GM21717 (cell line): ENCODE results near the gene PTPRU.

Source experiments
- ATAC-seq: cut with Tn5 transposase; IDR thresholded peaks from one replicate; pipeline ENCODE4 v1.9.1; 2021; ENCODE audit warnings: mild to moderate bottlenecking, moderate library complexity; ENCODE audit not compliant: unreplicated experiment

Gene PTPRU

DNA sequence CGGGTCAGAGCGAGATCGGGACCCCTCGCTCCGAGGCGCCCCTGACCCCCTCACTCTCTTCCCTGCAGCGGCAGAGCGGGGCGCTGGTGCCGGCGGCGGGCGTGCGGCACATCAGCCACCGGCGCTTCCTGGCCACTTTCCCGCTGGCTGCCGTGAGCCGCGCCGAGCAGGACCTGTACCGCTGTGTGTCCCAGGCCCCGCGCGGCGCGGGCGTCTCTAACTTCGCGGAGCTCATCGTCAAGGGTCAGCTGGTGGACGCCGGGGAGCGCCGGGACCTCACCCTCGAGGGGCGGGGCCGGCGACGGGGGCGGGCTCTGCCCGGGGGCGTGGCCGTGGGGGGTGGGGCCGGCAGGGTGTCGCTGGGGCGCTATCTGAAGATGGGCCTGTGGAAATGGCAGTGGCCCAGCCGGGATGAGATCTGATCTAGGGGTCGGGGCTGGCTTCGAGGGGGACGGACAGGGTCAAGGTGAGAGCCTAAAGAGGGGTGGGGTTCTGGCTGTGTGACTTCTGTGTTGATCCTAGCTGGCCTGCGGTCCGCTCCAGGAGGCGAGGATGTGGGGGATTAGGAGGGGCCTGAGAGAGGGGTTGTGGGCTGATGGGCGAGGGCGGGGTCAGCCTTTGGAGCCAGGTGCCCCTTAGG is 23.6 kb downstream of the PTPRU start:
- no peak for ATAC-seq

DNA sequence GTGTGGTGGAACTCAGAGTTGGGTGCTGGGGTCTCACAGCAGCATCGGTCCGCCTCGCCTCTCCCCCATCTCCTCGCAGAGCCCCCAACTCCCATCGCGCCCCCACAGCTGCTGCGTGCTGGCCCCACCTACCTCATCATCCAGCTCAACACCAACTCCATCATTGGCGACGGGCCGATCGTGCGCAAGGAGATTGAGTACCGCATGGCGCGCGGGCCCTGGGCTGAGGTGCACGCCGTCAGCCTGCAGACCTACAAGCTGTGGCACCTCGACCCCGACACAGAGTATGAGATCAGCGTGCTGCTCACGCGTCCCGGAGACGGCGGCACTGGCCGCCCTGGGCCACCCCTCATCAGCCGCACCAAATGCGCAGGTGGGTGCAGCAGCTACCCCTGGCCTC is 24.2 kb downstream of the PTPRU start:
- ATAC-seq, result no peak

DNA sequence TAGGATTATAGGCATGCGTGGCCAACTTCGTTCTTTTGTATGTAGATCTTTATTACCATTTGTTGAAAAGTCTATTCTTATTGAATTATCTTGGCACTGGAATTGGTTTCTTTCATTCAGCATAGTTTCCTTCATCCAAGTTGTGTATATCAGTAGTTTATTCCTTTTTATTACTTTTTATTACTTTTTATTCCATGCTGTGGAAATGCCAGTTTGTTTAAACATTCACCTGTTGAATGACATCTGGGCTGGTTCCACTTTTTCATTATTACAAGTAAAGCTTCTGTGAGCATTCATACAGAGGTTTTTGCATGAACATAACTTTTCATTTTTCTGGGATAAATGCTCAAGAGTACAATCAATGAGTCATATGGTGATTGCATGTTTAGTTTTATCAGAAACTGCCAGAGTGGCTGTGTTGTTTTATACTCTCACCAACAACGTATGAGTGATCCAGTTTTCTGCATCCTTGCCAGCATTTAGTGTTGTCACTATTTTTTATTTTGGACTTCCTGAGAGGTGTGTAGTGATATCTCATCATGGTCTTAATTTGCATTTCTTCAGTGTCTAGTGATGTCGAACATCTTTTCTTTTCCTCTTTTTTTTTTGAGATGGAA is 28.6 kb downstream of the PTPRU start:
- no peak for ATAC-seq

DNA sequence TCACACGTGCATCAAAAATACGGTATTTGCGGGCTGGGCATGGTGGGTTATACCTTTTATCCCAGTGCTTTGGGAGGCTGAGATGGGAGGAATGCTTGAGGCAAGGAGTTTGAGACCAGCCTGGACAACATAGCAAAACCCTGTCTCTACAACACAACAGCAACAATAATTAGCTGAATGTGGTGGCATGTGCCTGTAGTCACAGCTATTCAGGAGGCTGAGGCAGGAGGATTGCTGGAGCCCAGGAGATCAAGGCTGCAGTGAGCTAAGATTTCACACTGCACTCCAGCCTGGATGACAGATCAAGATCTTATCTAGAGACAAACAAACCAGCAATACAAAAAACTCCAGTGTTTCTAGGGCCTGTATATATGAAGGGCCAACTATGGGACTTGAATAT is 30.6 kb downstream of the PTPRU start:
- ATAC-seq, result no peak

DNA sequence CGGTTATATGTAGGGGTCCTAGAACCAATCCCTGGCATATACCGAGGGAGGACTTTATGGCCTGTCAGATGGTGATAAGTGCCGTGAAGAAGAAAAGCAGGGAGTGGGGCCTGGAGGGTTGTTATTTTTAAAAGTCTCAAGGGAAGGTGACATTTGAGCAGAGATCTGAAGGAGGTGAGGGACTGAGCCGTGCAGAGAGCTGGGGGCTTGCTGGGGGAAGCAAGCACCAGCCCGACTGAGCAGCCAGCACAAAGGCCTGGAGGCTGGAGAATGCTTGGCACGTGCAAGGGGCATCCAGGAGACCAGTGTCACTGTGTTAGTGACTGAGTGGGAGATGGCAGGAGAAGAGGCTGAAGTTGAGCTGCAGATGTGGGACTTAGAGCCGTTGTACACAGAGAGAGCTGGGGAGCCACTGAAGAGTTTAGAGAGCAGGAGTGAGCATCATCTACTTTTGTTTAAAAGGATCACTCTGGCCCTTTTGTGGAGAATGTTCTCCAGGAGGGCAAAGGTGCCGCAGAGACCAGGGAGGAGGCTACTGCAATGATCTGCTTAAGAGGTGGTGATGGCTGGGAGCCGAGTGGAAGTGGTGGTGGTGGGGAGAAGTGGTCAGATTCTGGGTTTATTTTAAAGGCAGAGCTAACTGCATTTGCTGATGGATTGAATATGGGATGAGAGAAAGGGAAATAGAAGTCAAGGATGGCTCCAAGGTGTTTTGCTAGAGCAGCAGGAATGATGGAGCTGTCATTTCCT is 31.2 kb downstream of the PTPRU start:
- ATAC-seq, result no peak

DNA sequence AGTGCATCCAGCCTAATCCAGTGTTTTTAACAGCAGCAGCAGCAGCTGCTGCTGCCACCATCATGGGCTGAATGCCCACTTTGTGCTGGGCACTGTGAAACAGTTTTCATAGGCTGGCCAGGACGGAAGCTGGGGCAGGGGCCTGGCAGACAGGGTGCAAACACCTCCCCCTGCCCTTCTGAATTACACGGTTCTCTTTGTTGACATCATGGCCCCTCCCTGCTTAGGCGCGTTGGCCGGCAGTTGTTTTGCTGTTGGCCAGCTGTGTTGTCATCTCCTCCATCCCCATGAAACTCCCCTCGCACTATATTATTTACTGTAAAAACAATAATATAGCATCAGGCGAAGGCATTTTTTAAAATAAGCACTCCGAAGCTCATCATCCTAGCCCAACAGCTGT is 33.1 kb downstream of the PTPRU start:
- ATAC-seq, result no peak

DNA sequence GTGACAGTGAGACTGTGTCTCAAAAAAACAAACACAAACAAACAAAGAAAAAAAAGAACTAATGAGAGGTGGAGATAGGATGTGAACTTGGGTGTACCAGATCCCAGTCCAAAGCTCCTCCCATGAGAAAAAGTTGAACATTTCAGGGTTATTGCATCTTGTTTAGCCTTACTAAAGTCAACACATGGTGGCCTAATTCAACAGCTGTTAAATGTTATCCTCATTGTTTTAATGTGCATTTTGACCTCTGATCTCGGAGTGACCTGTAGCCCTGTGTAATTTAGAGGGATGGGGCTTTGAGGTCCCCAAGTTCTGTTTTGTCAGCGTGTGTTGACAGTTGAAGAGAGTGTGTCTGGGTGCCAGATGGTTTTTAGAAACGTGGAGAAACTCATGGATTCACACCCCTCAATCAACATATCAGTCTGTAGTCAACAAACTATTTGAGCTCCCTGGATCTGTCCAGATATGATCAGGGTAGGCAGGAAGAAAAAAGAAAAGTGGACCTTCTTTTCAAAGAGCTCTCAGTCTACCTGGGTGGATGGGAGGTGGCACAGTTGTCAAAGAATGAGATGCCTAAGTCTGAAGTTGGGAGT is 34.7 kb downstream of the PTPRU start:
- no peak for ATAC-seq

DNA sequence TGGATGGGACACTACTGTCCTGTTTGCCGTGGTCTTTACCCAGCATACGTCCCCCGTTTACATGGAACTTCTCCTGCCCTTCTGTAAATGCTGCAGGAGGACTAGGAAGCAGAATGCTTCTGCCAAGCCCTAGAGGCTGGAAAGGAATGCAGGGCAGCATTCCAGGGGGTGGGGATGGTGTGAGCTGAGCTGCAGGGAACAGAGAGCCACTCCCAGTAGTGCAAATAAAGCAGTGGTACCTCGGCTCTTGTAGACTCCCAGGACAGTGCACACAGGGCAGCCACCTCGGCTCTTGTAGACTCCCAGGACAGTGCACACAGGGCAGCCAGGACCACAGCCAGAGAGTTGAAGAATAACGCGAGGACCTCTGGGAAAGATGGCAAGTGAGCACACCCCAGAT is 35.4 kb downstream of the PTPRU start:
- no peak for ATAC-seq

DNA sequence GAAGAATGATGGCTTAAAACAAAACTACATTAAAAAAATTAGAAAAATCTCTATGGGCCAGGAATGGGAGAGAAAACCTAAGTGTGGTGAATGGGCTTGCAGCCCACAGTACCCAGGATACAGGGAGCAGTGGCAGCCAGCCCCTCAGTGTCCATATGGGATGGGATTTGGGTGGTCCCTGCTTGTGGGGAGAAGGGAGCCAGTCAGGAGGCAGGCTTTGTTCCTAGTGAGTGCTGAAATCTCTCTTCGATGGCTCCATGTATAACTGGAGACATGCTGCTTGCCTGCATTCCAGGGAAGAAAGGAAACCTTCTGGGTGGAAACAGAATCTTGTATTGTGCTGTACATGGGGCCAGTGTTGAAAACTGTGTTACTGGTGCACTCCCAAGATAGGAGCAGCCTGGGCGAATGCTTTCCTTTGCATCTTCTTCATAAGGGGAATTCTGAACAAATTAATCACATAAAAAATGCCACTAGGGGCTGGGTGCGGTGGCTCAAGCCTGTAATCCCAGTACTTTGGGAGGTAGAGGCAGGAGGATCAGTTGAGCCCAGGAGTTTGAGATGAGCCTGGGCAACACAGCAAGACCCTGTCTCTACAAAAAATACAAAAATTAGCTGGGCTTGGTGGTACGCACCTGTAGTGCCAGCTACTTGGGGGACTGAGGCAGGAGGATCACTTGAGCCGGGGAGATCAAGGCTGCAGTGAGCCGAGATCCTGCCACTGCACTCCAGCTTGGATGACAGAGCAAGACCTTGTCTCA is 36.0 kb downstream of the PTPRU start:
- no peak for ATAC-seq

DNA sequence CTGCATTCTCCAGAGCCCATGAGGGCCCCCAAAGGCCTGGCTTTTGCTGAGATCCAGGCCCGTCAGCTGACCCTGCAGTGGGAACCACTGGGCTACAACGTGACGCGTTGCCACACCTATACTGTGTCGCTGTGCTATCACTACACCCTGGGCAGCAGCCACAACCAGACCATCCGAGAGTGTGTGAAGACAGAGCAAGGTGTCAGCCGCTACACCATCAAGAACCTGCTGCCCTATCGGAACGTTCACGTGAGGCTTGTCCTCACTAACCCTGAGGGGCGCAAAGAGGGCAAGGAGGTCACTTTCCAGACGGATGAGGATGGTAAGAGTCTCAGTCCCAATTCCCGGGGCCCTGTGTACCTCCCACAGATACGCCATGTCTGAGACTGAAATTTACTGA is 39.1 kb downstream of the PTPRU start:
- ATAC-seq, result no peak

DNA sequence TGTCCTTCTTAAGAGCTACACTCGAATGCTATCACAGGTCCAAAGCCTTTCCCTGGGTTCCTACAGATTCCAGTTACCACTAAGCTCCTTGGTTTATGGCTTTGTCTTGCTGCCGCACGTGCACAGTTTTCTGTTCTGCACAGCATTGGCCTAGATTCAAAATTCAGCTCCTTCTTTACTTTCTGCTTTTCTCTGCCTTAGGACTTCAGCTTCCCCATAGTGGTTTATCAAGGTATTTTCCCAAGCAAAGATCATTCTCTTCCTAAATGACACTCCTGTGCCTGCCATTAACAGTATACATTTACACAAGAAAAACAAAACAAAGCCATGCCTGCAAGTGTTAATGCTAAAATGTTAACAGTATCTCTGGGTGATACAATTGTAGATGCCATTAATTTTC is 41.8 kb downstream of the PTPRU start:
- ATAC-seq, result no peak

DNA sequence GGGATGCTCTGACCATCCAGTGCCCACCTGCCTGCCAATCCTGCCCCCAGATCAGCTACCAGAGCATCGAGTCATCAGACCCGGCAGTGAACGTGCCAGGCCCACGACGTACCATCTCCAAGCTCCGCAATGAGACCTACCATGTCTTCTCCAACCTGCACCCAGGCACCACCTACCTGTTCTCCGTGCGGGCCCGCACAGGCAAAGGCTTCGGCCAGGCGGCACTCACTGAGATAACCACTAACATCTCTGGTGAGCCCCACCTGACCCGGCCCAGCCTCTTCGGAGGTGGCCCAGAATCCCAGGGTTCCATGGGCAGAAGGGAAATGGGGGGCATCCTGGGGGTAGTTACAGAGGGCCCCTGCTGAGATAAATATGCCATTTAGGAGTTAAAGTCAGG is 43.1 kb downstream of the PTPRU start:
- ATAC-seq, result no peak

DNA sequence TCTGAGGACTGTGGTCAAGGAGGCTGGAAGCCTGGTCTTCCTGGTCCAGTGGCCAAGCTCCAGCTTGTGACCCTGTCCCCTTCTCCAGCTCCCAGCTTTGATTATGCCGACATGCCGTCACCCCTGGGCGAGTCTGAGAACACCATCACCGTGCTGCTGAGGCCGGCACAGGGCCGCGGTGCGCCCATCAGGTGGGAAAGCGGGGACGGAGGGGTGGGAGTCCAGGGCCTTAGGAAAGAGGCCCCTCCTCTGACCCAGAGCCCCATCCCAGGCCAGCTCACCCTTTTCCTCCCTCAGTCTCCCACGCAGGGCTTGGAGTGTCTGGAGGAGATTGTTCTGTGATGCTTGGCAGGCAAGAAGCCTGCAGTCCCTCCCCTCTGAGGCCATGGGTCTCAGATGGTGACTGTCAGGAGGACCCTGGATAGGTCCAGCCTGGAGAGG is 43.6 kb downstream of the PTPRU start:
- ATAC-seq, result no peak

DNA sequence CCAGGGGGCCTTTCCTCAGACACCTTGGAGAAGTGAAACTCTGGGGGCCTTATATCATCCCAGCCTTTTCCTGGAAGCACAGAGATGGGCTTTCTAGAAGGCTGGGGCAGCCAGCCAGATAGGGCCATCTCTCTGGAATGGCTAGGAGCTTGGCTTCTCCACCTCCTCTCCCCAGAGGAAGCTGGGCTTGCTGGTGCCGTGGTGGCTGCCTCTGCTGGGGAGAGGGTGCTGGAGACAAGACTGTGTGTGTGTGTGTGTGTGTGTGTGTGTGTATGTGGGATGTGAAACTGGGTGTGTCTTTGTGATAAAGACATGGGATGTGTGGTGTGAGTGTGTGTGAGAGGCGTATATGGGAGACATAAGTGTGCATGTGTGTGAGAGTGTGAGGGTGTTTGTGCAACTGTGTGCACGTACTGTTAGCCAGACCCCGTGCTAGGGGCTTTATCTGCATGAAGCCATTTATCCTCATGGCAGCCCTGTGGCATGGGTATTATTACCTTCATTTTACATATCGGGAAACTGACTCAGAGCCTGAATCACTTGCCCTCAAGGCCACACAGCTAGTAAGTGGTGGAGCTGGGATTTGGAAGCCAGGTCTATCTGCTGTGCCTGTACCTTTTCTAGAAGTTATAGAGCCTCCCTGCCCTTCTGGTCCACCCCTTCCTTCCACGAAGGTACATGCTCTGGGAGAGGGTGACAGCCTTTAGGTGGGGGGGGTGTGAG is 44.2 kb downstream of the PTPRU start:
- ATAC-seq, result no peak

DNA sequence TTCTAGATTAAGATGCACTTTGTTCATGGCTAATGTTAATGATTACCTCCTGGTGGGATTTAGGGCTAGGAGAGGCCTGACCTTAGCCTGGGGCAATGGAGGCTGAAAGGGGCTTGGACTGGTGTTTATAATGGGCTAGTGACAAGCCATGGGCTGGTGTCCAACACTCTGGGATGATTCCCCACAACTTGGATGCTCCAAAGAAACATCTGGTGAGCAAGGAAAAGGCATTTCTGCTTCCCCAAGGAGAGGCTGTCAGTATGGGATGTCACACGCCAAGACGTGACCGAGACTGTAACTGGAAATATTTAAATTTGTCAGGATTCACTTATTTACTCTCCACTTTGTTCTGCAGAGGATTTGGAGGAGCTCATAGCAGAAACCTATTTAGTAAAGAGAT is 45.2 kb downstream of the PTPRU start:
- no peak for ATAC-seq

DNA sequence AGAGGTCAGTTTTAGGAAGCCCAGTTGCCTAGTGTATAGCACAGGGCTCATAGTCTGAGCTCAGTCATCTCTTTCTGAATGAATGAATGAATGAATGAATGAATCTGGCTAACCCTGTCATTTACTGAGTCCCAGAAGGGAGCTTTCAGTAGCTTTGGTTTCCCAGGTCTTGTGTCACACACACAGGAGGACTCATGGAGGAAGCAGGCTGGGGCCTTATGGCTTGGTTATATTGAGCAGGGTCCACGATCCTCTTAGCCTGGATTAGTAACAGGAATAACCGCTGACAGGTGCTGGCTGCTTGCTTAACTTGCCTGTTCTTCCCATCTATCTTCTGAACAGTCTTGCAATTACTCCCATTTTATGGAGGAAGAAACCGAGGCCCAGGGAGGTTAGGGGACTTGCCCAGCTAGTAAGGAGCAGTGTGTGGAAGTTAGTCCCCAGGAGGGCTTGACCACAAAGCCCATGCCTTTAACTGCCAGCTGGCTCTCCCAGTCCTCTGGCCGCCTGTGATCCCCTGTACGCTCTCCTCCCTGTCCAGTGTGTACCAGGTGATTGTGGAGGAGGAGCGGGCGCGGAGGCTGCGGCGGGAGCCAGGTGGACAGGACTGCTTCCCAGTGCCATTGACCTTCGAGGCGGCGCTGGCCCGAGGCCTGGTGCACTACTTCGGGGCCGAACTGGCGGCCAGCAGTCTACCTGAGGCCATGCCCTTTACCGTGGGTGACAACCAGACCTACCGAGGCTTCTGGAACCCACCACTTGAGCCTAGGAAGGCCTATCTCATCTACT is 46.0 kb downstream of the PTPRU start:
- no peak for ATAC-seq

DNA sequence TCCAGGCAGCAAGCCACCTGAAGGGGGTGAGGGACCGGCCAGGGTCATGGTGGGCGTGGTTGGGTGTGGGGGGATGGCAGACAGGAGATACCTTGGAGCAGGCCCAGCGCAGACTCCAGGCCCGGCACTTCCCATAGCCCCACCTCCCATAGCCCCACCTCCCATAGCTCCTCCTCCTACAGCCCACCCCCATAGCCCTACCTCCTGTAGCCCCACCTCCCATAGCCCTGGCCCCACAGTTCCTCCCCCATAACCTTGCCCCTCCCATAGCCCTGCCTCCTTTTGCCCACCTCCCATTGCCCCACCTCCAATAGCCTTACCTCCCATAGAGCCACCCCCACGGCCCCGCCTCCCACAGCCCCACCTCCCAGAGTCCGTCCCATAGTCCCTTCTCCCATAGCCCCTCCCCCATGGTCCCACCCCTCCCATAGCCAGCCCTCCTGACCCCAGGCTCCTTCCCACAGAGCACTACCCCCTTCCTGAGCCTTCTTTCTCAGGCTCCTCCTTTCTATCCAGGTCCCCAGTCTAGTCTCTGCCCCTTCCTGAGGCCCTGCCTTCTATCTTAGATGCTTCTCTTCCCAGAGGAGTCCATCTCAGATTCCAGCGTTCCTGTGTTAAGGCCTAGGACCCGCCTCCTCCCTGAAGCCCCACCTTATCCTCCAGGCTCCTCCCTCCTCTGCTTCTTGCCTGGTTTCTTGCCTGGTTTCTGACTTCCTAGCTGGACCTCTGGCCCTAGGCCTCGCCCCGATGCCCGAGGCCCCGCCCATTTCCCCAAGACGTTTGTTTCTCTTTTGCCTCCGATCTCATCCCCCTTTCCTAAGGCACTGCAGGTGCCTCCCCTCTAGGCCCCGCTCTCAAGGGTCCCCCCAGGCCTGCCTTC is 46.8 kb downstream of the PTPRU start:
- ATAC-seq, result no peak

DNA sequence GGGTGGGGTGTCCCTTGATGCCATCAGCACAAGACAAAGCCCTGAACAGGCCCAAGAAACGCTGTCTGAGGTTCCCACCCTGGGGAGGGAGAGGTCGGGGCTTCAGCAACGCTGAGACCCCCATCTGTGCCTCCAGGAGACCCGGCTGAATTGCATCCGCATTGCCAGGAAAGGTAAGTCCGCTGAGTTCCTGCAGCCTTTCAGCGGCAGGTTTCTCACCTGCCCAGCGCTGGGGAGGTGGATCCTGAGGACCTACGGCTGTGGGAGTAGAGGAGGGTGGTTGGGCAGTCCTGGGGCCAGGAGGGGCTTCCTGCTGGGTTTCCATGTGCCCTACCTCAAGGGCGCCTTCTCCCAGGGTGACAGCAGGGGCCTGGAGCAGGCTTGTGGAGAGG is 47.5 kb downstream of the PTPRU start:
- ATAC-seq, result no peak
